ENCODE results near the gene CACNB2. TPM values are rescaled to one million over a fixed set of nuclear protein-coding genes. Genes with fewer than 3 reads are reported as not detected.

The CACNB2 gene
- total RNA-seq, 1 experiment from 2014 or later, result 34.1 TPM

DNA sequence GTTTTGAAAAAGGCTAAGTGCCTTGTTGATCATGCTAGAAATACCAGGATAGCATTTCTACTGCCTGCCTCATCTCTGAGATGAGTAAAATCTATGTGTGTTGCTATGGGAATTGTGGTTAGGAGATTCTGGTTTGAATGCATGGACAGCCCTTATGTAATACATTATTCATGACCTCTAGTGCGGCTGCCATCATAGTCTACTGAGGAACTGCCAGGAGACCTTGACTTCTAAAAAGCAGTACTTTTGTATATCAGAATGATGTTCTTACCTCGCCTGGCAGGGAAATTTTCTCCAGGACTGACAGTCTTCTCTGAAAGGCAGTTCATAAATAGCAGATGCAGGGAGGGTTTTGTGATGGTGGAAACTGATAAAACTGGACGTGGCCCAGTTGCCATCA is 262.6 kb downstream of the CACNB2 start:
- peaks cover 7% of the 10 kb centered on the region for H3K4me1 ChIP-seq (ENCODE audit: insufficient read depth, low read length, poor library complexity, severe bottlenecking)
- DNase-seq (ENCODE audit: low spot score), result no peak
- H3K9me3 ChIP-seq (ENCODE audit: low read depth, low read length, poor library complexity, severe bottlenecking), result no peaks in the 10 kb centered on the region
- H3K27me3 ChIP-seq (replicated peaks; ENCODE audit: insufficient read depth, low read depth, low read length, poor library complexity), result no peaks in the 10 kb centered on the region
- H3K4me3 ChIP-seq (ENCODE audit: low read depth, low read length, poor library complexity, severe bottlenecking), result no peak overlapping the region
- ChIA-PET CTCF (no interaction called here), POLR2A (ENCODE audit: low non-redundant PET) (no interaction called here)
- no peaks in the 10 kb centered on the region for H3K36me3 ChIP-seq (ENCODE audit: insufficient read depth, low read length, poor library complexity, severe bottlenecking)
- no TSS peak for BruUV-seq (replicated peaks)
- intact Hi-C loops (cut with micrococcal nuclease; ENCODE audit: unreplicated experiment), result no loop called here
- H3K27ac ChIP-seq (ENCODE audit: low read depth, low read length, poor library complexity, severe bottlenecking), result no peak overlapping the region
- TF ChIP-seq, protein P1, sequence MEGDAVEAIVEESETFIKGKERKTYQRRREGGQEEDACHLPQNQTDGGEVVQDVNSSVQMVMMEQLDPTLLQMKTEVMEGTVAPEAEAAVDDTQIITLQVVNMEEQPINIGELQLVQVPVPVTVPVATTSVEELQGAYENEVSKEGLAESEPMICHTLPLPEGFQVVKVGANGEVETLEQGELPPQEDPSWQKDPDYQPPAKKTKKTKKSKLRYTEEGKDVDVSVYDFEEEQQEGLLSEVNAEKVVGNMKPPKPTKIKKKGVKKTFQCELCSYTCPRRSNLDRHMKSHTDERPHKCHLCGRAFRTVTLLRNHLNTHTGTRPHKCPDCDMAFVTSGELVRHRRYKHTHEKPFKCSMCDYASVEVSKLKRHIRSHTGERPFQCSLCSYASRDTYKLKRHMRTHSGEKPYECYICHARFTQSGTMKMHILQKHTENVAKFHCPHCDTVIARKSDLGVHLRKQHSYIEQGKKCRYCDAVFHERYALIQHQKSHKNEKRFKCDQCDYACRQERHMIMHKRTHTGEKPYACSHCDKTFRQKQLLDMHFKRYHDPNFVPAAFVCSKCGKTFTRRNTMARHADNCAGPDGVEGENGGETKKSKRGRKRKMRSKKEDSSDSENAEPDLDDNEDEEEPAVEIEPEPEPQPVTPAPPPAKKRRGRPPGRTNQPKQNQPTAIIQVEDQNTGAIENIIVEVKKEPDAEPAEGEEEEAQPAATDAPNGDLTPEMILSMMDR (conservative IDR thresholded peaks at IDR 0.05; ENCODE audit: low read depth, low read length), result no peak
- TF ChIP-seq EZH2 (IDR thresholded peaks at IDR 0.05; ENCODE audit: borderline replicate concordance, low read depth, low read length, poor library complexity, severe bottlenecking), result no peak

DNA sequence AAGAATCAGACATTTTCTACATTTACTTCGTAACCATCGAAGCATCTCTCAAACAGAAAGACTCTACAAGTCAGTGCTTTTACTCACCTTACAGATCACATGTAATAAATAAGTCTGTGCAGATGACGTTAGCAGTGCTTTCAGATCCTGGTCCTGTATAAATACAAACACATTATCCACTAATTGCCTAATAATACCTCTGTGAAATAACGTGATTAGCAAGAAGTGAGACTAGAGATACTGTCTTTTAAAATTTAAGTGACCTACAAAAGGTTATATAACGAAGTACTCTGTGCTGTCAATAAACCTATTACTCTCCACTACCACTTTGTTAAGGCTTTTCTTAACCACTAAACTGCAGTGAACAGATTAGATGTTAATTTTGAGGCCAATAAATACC is 264.3 kb downstream of the CACNB2 start:
- ChIA-PET POLR2A (ENCODE audit: low non-redundant PET) (no interaction called here), CTCF (no interaction called here)
- H3K4me3 ChIP-seq (ENCODE audit: low read depth, low read length, poor library complexity, severe bottlenecking), result no peak overlapping the region
- intact Hi-C loops (cut with micrococcal nuclease; ENCODE audit: unreplicated experiment), result no loop called here
- no peaks in the 10 kb centered on the region for H3K9me3 ChIP-seq (ENCODE audit: low read depth, low read length, poor library complexity, severe bottlenecking)
- TF ChIP-seq, protein P1 (conservative IDR thresholded peaks at IDR 0.05; ENCODE audit: low read depth, low read length), result no peak
- TF ChIP-seq EZH2 (IDR thresholded peaks at IDR 0.05; ENCODE audit: borderline replicate concordance, low read depth, low read length, poor library complexity, severe bottlenecking), result no peak
- peaks cover 7% of the 10 kb centered on the region for H3K4me1 ChIP-seq (ENCODE audit: insufficient read depth, low read length, poor library complexity, severe bottlenecking)
- no peak for DNase-seq (ENCODE audit: low spot score)
- no peaks in the 10 kb centered on the region for H3K36me3 ChIP-seq (ENCODE audit: insufficient read depth, low read length, poor library complexity, severe bottlenecking)
- no TSS peak for BruUV-seq (replicated peaks)
- H3K27ac ChIP-seq (ENCODE audit: low read depth, low read length, poor library complexity, severe bottlenecking), result no peak overlapping the region
- H3K27me3 ChIP-seq (replicated peaks; ENCODE audit: insufficient read depth, low read depth, low read length, poor library complexity), result no peaks in the 10 kb centered on the region

DNA sequence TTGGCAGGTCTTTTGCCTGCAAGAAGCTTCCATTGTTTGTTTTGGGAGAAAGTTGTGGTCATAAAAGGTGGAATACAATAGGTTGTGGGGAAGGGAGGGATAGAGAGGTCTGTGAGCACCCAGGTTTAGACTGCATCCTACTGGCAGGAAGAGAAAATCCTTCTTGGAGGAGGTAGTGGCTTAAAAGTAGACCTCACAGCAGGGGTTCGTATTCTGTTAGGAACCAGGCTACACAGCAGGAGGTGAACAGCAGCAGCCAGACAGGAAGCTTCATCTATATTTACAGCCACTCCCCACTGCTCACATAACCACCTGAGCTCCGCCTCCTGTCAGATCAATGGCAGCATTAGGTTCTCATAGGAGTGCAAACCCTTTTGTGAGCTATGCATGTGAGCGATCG is 265.9 kb downstream of the CACNB2 start:
- TF ChIP-seq, protein P1 (conservative IDR thresholded peaks at IDR 0.05; ENCODE audit: low read depth, low read length), result peak; percentile 29; the same call in 1 of the 2 replicates
- no peak for TF ChIP-seq EZH2 (IDR thresholded peaks at IDR 0.05; ENCODE audit: borderline replicate concordance, low read depth, low read length, poor library complexity, severe bottlenecking)
- ChIA-PET CTCF (no interaction called here), POLR2A (ENCODE audit: low non-redundant PET) (no interaction called here)
- Histone ChIP-seq H3K4me1 (ENCODE audit: insufficient read depth, low read length, poor library complexity, severe bottlenecking) (peaks cover 7% of the 10 kb centered on the region), H3K27ac (ENCODE audit: low read depth, low read length, poor library complexity, severe bottlenecking) (no peak overlapping the region), H3K27me3 (replicated peaks; ENCODE audit: insufficient read depth, low read depth, low read length, poor library complexity) (no peaks in the 10 kb centered on the region), H3K9me3 (ENCODE audit: low read depth, low read length, poor library complexity, severe bottlenecking) (no peaks in the 10 kb centered on the region), H3K36me3 (ENCODE audit: insufficient read depth, low read length, poor library complexity, severe bottlenecking) (no peaks in the 10 kb centered on the region), H3K4me3 (ENCODE audit: low read depth, low read length, poor library complexity, severe bottlenecking) (no peak overlapping the region)
- DNase-seq (ENCODE audit: low spot score), result peak; percentile 74
- BruUV-seq (replicated peaks), result no TSS peak
- intact Hi-C loops (cut with micrococcal nuclease; ENCODE audit: unreplicated experiment), result no loop called here
